IMR-90 (cell line): ENCODE measurements around the gene NMBR. TPM values are rescaled to one million over a fixed set of nuclear protein-coding genes. Genes with fewer than 3 reads are reported as not detected.

ENCODE experiments used
- ATAC-seq: fragments of 200-7000 bp; cut with Tn5 transposase; 2 replicates; pipeline ENCODE4 v1.9.1; 2020; ENCODE audit warnings: low read depth, mild to moderate bottlenecking, moderate library complexity
- BruUV-seq: library from RNA; stranded (reverse); fragments of 400-500 nt; replicated peaks from 2 replicates; lab custom pipeline; 2021; lab: Mats Ljungman, UMichigan
- CTCF ChIA-PET: fragments of 300-600 bp; formaldehyde crosslinking; extraction: SDS; loops from one replicate; lab custom pipeline; 2021; ENCODE audit warnings: antibody characterized with exemption; lab: Yijun Ruan, JAX
- POLR2A ChIA-PET: fragments of 300-600 bp; sonication (Branson Sonifier 250); formaldehyde crosslinking; loops from one replicate; lab custom pipeline; 2022; ENCODE audit warnings: antibody characterized with exemption; ENCODE audit not compliant: unreplicated experiment; lab: Charles Lee
- DNase-seq: peaks from one replicate; pipeline ENCODE4 v3.0.0; 2013
- H2AFZ ChIP-seq: replicated peaks from 2 replicates; pipeline ENCODE3; 2013; ENCODE audit warnings: low read length, mild to moderate bottlenecking; ENCODE audit not compliant: poor library complexity
- H2AK5ac ChIP-seq: 2 replicates; pipeline ENCODE4 v1.6.1; 2013; ENCODE audit warnings: low read depth, low read length, inconsistent platforms
- H2AK9ac ChIP-seq: replicated peaks from 2 replicates; pipeline ENCODE3; 2013; ENCODE audit warnings: mild to moderate bottlenecking, low read depth, low read length, moderate library complexity; ENCODE audit not compliant: poor library complexity
- H2BK120ac ChIP-seq: 2 replicates; pipeline ENCODE4 v1.6.1; 2013; ENCODE audit warnings: low read depth, low read length, inconsistent platforms
- H2BK15ac ChIP-seq: 3 replicates; pipeline ENCODE4 v1.6.1; 2013; ENCODE audit warnings: low read depth, low read length, inconsistent platforms
- H2BK20ac ChIP-seq: 2 replicates; pipeline ENCODE4 v1.6.1; 2013; ENCODE audit warnings: low read depth, mild to moderate bottlenecking, inconsistent platforms, low read length, moderate library complexity
- H2BK5ac ChIP-seq: 2 replicates; pipeline ENCODE4 v1.6.1; 2013; ENCODE audit warnings: mild to moderate bottlenecking, low read depth, low read length, inconsistent platforms; ENCODE audit not compliant: poor library complexity, severe bottlenecking
- H3K14ac ChIP-seq: replicated peaks from 2 replicates; pipeline ENCODE4 v1.6.1; 2013; ENCODE audit warnings: low read depth, low read length, inconsistent platforms
- H3K18ac ChIP-seq: 2 replicates; pipeline ENCODE4 v1.6.1; 2013; ENCODE audit warnings: low read depth, low read length, control low read depth
- H3K23ac ChIP-seq: 2 replicates; pipeline ENCODE4 v1.6.1; 2013; ENCODE audit warnings: low read depth, low read length, inconsistent platforms
- H3K27ac ChIP-seq: 2 replicates; pipeline ENCODE4 v1.5.1; 2013; ENCODE audit warnings: mild to moderate bottlenecking, control low read depth, low read length; ENCODE audit not compliant: insufficient read depth
- H3K27me3 ChIP-seq: 2 replicates; pipeline ENCODE4 v1.6.1; 2013; ENCODE audit warnings: low read length; ENCODE audit not compliant: control insufficient read depth, insufficient read depth
- H3K36me3 ChIP-seq: 2 replicates; pipeline ENCODE4 v1.6.1; 2013; ENCODE audit warnings: low read length, mixed read lengths; ENCODE audit not compliant: control insufficient read depth, insufficient read depth
- H3K4ac ChIP-seq: 2 replicates; pipeline ENCODE4 v1.6.1; 2013; ENCODE audit warnings: low read depth, low read length, inconsistent platforms
- H3K4me1 ChIP-seq: 2 replicates; pipeline ENCODE4 v1.6.1; 2013; ENCODE audit warnings: low read length, mixed read lengths; ENCODE audit not compliant: control insufficient read depth, insufficient read depth
- H3K4me2 ChIP-seq: 2 replicates; pipeline ENCODE4 v1.6.1; 2013; ENCODE audit warnings: low read depth, mild to moderate bottlenecking, control low read depth, low read length, moderate library complexity
- H3K4me3 ChIP-seq: 2 replicates; pipeline ENCODE4 v1.5.1; 2013; ENCODE audit warnings: low read depth, mild to moderate bottlenecking, control low read depth, low read length, moderate library complexity; ENCODE audit not compliant: insufficient read depth
- H3K56ac ChIP-seq: 2 replicates; pipeline ENCODE4 v1.6.1; 2013; ENCODE audit warnings: low read length, inconsistent platforms; ENCODE audit not compliant: insufficient read depth; ENCODE audit errors: extremely low read depth
- H3K79me1 ChIP-seq, 2 experiments: 2 replicates each; pipeline ENCODE4 v1.6.1; 2013; ENCODE audit warnings: low read length in 2 of 2, inconsistent platforms in 1 of 2, low read depth in 1 of 2
- H3K9ac ChIP-seq: 2 replicates; pipeline ENCODE4 v1.6.1; 2013; ENCODE audit warnings: low read depth, low read length, control low read depth
- H3K9me1 ChIP-seq: 2 replicates; pipeline ENCODE4 v1.6.1; 2013; ENCODE audit warnings: low read length, inconsistent platforms; ENCODE audit not compliant: insufficient read depth
- H3K9me3 ChIP-seq: 2 replicates; pipeline ENCODE4 v1.6.1; 2013; ENCODE audit warnings: low read length; ENCODE audit not compliant: control insufficient read depth, insufficient read depth
- H4K20me1 ChIP-seq: 2 replicates; pipeline ENCODE4 v1.6.1; 2013; ENCODE audit warnings: low read length, inconsistent platforms; ENCODE audit not compliant: insufficient read depth
- H4K5ac ChIP-seq: 2 replicates; pipeline ENCODE4 v1.6.1; 2013; ENCODE audit warnings: mild to moderate bottlenecking, low read depth, low read length, control low read depth
- H4K8ac ChIP-seq, 2 experiments: 2 replicates each; pipeline ENCODE4 v1.6.1; 2013; ENCODE audit warnings: low read depth in 2 of 2, low read length in 2 of 2, control low read depth in 1 of 2, inconsistent platforms in 1 of 2
- H4K91ac ChIP-seq: 2 replicates; pipeline ENCODE4 v1.6.1; 2013; ENCODE audit warnings: low read depth, low read length, inconsistent platforms; ENCODE audit not compliant: insufficient read depth
- BHLHE40 ChIP-seq: fragments of 150-350 bp; IDR thresholded peaks from 2 replicates; pipeline ENCODE4 v1.6.1; 2016; ENCODE audit warnings: mild to moderate bottlenecking, low read depth, low read length
- CEBPB ChIP-seq: IDR thresholded peaks from 2 replicates; pipeline ENCODE4 v1.6.1; 2012; ENCODE audit warnings: low read depth, low read length, improper control_type of control experiment
- FOS ChIP-seq: fragments of 150-350 bp; IDR thresholded peaks from 2 replicates; pipeline ENCODE4 v1.6.1; 2016; ENCODE audit warnings: low read depth, low read length
- MAFK ChIP-seq: IDR thresholded peaks from 2 replicates; pipeline ENCODE4 v1.6.1; 2012; ENCODE audit warnings: low read depth, low read length, improper control_type of control experiment
- MAZ ChIP-seq: IDR thresholded peaks from 2 replicates; pipeline ENCODE4 v1.6.1; 2012; ENCODE audit warnings: low read depth, mild to moderate bottlenecking, low read length, improper control_type of control experiment, moderate library complexity, borderline replicate concordance
- NFE2L2 ChIP-seq: fragments of 150-350 bp; IDR thresholded peaks from 2 replicates; pipeline ENCODE4 v1.6.1; 2016; ENCODE audit warnings: low read depth, mild to moderate bottlenecking, low read length
- POLR2A ChIP-seq: IDR thresholded peaks from 2 replicates; pipeline ENCODE4 v1.6.1; 2012; ENCODE audit warnings: mild to moderate bottlenecking, low read depth, low read length
- RAD21 ChIP-seq: IDR thresholded peaks from 2 replicates; pipeline ENCODE4 v1.6.1; 2012; ENCODE audit warnings: low read length, improper control_type of control experiment
- RCOR1 ChIP-seq: IDR thresholded peaks from 2 replicates; pipeline ENCODE4 v1.6.1; 2012; ENCODE audit warnings: mild to moderate bottlenecking, low read length, improper control_type of control experiment; ENCODE audit not compliant: insufficient replicate concordance
- USF2 ChIP-seq: fragments of 150-350 bp; IDR thresholded peaks from 2 replicates; pipeline ENCODE4 v1.6.1; 2017; ENCODE audit warnings: mild to moderate bottlenecking, antibody characterized with exemption, low read length, low read depth
- dilution Hi-C: fragments of 300-500 bp; cut with HindIII; formaldehyde crosslinking; loops from one replicate; pipeline ENCODE4 v1.14.3; 2018; ENCODE audit warnings: low sequenced_read_pairs; ENCODE audit not compliant: unreplicated experiment
- in situ Hi-C: fragments of 300-500 bp; cut with MboI; formaldehyde crosslinking; loops from 3 replicates; pipeline ENCODE4 v1.14.3; 2019; ENCODE audit warnings: low sequenced_read_pairs, inconsistent platforms, mixed read lengths
- intact Hi-C: fragments of 100-400 bp; cut with micrococcal nuclease; formaldehyde crosslinking; loops from 2 replicates; pipeline ENCODE4 v1.10.0; 2022
- polyA plus RNA-seq, 3 experiments: library from polyadenylated mRNA; depleted of rRNA; stranded (reverse); fragments of >200 nt; gene quantifications; 2 replicates each; pipeline ENCODE4 v1.2.3, GENCODE V29; 2012; ENCODE audit warnings: low replicate concordance in 1 of 3
- total RNA-seq: library from RNA; depleted of rRNA; stranded (reverse); fragments of >200 nt; gene quantifications from 2 replicates; pipeline ENCODE4 v1.2.3, GENCODE V29; 2012
- TF ChIP-seq, protein P1 (sequence below): conservative IDR thresholded peaks from 2 replicates; pipeline ENCODE4 v1.5.1; 2012; ENCODE audit warnings: mild to moderate bottlenecking, low read depth, low read length, improper control_type of control experiment

Gene NMBR
- total and polyA plus RNA-seq, 2 of the 4 experiments (the other 2 are of a cell fraction) = not detected

DNA sequence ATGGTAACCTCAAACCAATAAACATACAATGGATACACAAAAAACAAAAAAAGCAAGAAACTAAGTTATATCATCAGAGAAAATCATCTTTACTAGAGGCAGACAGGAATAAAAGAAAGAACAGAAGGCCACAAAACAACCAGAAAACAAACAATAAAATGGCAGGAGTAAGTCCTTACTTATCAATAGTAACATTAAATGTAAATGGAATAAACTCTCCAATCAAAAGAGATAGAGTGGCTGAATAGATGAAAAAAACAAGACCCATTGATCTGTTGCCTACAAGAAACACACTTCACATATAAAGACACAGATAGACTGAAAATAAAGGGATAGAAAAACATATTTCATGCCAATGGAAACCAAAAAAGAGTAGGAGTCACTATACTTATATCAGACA lies 95.5 kb downstream of the NMBR start:
- H3K18ac ChIP-seq = no peak overlapping the region
- no peak overlapping the region for H2BK120ac ChIP-seq
- H3K9ac ChIP-seq = no peak overlapping the region
- no peak overlapping the region for H4K5ac ChIP-seq
- H3K9me1 ChIP-seq = no peaks in the 10 kb centered on the region
- H3K4me2 ChIP-seq = no peak overlapping the region
- ChIA-PET CTCF (no interaction called here), POLR2A (no interaction called here)
- H3K4me1 ChIP-seq = no peaks in the 10 kb centered on the region
- no peak overlapping the region for H3K4me3 ChIP-seq
- no TSS peak for BruUV-seq
- no peak overlapping the region for H4K8ac ChIP-seq
- no peak overlapping the region for H2AFZ ChIP-seq
- no peaks in the 10 kb centered on the region for H3K27me3 ChIP-seq
- no peak overlapping the region for H2BK15ac ChIP-seq
- intact Hi-C loops = no loop called here
- no peak overlapping the region for H3K4ac ChIP-seq
- no peaks in the 10 kb centered on the region for H3K36me3 ChIP-seq
- no peak overlapping the region for H3K14ac ChIP-seq
- no peak for DNase-seq
- H4K91ac ChIP-seq = no peak overlapping the region
- H2BK5ac ChIP-seq = no peak overlapping the region
- H3K23ac ChIP-seq = no peak overlapping the region
- TF ChIP-seq, protein P1, sequence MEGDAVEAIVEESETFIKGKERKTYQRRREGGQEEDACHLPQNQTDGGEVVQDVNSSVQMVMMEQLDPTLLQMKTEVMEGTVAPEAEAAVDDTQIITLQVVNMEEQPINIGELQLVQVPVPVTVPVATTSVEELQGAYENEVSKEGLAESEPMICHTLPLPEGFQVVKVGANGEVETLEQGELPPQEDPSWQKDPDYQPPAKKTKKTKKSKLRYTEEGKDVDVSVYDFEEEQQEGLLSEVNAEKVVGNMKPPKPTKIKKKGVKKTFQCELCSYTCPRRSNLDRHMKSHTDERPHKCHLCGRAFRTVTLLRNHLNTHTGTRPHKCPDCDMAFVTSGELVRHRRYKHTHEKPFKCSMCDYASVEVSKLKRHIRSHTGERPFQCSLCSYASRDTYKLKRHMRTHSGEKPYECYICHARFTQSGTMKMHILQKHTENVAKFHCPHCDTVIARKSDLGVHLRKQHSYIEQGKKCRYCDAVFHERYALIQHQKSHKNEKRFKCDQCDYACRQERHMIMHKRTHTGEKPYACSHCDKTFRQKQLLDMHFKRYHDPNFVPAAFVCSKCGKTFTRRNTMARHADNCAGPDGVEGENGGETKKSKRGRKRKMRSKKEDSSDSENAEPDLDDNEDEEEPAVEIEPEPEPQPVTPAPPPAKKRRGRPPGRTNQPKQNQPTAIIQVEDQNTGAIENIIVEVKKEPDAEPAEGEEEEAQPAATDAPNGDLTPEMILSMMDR = no peak
- TF ChIP-seq POLR2A = no peak
- no peak for TF ChIP-seq USF2
- no peak for TF ChIP-seq CEBPB
- TF ChIP-seq MAZ = no peak
- TF ChIP-seq NFE2L2 = no peak
- no peak for TF ChIP-seq FOS
- no peak for TF ChIP-seq RCOR1
- no peak for TF ChIP-seq RAD21
- TF ChIP-seq BHLHE40 = no peak
- no peak for TF ChIP-seq MAFK
- no peaks in the 10 kb centered on the region for H4K20me1 ChIP-seq
- no peak overlapping the region for H2AK9ac ChIP-seq
- H2AK5ac ChIP-seq = no peak overlapping the region
- dilution Hi-C loops = no loop called here
- no peak overlapping the region for H2BK20ac ChIP-seq
- no peak overlapping the region for H3K56ac ChIP-seq
- H3K79me1 ChIP-seq = no peaks in the 10 kb centered on the region
- no peaks in the 10 kb centered on the region; the same call in 1 of the 2 replicates for H3K9me3 ChIP-seq
- no peak overlapping the region for H3K27ac ChIP-seq
- no peak for ATAC-seq
- in situ Hi-C loops = no loop called here
